A204.1 (cell line): ENCODE results near the gene ADGRB3.

Experiments
- FAIRE-seq: peaks from 2 replicates; lab custom pipeline; 2012; peaks lifted over from hg19 to GRCh38; lab: Jason Lieb, UNC

ADGRB3 gene

GRCh38 chr6:68634726-68635411 is at the start of gene ADGRB3:
Gene ADGRB3, plus strand, starts transcription at chr6:68635282. Its CDS starts 3,394 bp downstream, at chr6:68638676.
- no peak for FAIRE-seq

GRCh38 chr6:68593558-68593957 is 41.5 kb upstream of the ADGRB3 start:
- FAIRE-seq: peak; percentile 21

- no peak for FAIRE-seq
Observed at GRCh38 chr6:68597642-68598041, 37.4 kb upstream of the ADGRB3 start.

- FAIRE-seq: no peak
Observed at GRCh38 chr6:68615938-68616337, 19.1 kb upstream of the ADGRB3 start.

- FAIRE-seq: no peak
Observed at GRCh38 chr6:68625998-68626397, 9.1 kb upstream of the ADGRB3 start.

GRCh38 chr6:68628161-68628560 is 6.9 kb upstream of the ADGRB3 start:
- FAIRE-seq: no peak

- no peak for FAIRE-seq
Observed at GRCh38 chr6:68632734-68633133, 2.3 kb upstream of the ADGRB3 start.

GRCh38 chr6:68633281-68633971 is 1.7 kb upstream of the ADGRB3 start:
- FAIRE-seq: no peak

- no peak for FAIRE-seq
Observed at GRCh38 chr6:68633972-68634725, 933 bp upstream of the ADGRB3 start.

- no peak for FAIRE-seq
Observed at GRCh38 chr6:68635412-68635705, 277 bp downstream of the ADGRB3 start.

GRCh38 chr6:68635706-68636513 is 828 bp downstream of the ADGRB3 start:
- no peak for FAIRE-seq

- FAIRE-seq: no peak
Observed at GRCh38 chr6:68636666-68637065, 1.6 kb downstream of the ADGRB3 start.

GRCh38 chr6:68637071-68637470 is 2.0 kb downstream of the ADGRB3 start:
- no peak for FAIRE-seq

GRCh38 chr6:68637782-68638181 is 2.7 kb downstream of the ADGRB3 start:
- no peak for FAIRE-seq

- FAIRE-seq: peak; percentile 64
Observed at GRCh38 chr6:68638230-68638900, 3.3 kb downstream of the ADGRB3 start.

GRCh38 chr6:68639211-68639610 is 4.1 kb downstream of the ADGRB3 start:
- no peak for FAIRE-seq

GRCh38 chr6:68639826-68640490 is 4.9 kb downstream of the ADGRB3 start:
- FAIRE-seq: no peak

GRCh38 chr6:68640491-68640835 is 5.4 kb downstream of the ADGRB3 start:
- no peak for FAIRE-seq

- no peak for FAIRE-seq
Observed at GRCh38 chr6:68641172-68641571, 6.1 kb downstream of the ADGRB3 start.

- FAIRE-seq: no peak
Observed at GRCh38 chr6:68642081-68642480, 7.0 kb downstream of the ADGRB3 start.

GRCh38 chr6:68642977-68643376 is 7.9 kb downstream of the ADGRB3 start:
- no peak for FAIRE-seq

GRCh38 chr6:68649669-68650068 is 14.6 kb downstream of the ADGRB3 start:
- no peak for FAIRE-seq
